K562 (cell line): Measurements from ENCODE around the gene PLXDC2. TPM values are rescaled to one million over a fixed set of nuclear protein-coding genes. Genes with fewer than 3 reads are reported as not detected.

ENCODE experiments used
- ATAC-seq: fragments of 200-7000 bp; cut with Tn5 transposase; 3 replicates; pipeline ENCODE4 v1.9.1; 2020; ENCODE audit warnings: moderate library complexity
- BruUV-seq: library from RNA; stranded (reverse); fragments of 400-500 nt; replicated peaks from 2 replicates; lab custom pipeline; 2021; lab: Mats Ljungman, UMichigan
- CTCF ChIA-PET: fragments of 300-600 bp; formaldehyde crosslinking; extraction: SDS; loops from one replicate; lab custom pipeline; 2021; ENCODE audit warnings: low intra/inter-chr PET ratio; lab: Yijun Ruan, JAX
- POLR2A ChIA-PET: fragments of 300-600, 350-650 bp; sonication (Branson Sonifier 250); formaldehyde crosslinking; extraction: SDS; loops from one replicate; lab custom pipeline; 2021; ENCODE audit warnings: antibody characterized with exemption, inconsistent platforms; lab: Yijun Ruan, JAX
- DNase-seq, 4 experiments: peaks; one replicate each; pipeline versions ENCODE4 v3.0.0 to v3.0.0-alpha.2; 2011 to 2018; ENCODE audit warnings: low spot score in 3 of 4, mixed read lengths in 3 of 4; ENCODE audit errors: extremely low read depth in 1 of 4
- FAIRE-seq: peaks from 2 replicates; lab custom pipeline; 2011; peaks lifted over from hg19 to GRCh38; lab: Jason Lieb, UNC
- H2AFZ ChIP-seq: 2 replicates; pipeline ENCODE4 v1.6.0; 2011; ENCODE audit warnings: low read depth, low read length, control low read depth, inconsistent platforms
- H3K27ac ChIP-seq: fragments of 200-600 bp; 3 replicates; pipeline ENCODE4 v1.8.0; 2011; ENCODE audit warnings: low read depth, mild to moderate bottlenecking, control low read depth, inconsistent platforms, low read length, moderate library complexity, mixed read lengths; ENCODE audit errors: extremely low read depth
- H3K27me3 ChIP-seq, 2 experiments: fragments of 300-600 bp in 1 of 2; 2 replicates in 1 of 2; 3 replicates in 1 of 2; pipeline versions ENCODE4 v1.6.0 to v1.8.0; 2011; ENCODE audit warnings: inconsistent platforms in 2 of 2, low read length in 2 of 2, mild to moderate bottlenecking in 1 of 2, mixed read lengths in 1 of 2, moderate library complexity in 1 of 2; ENCODE audit not compliant: control insufficient read depth in 2 of 2, insufficient read depth in 2 of 2
- H3K36me3 ChIP-seq: fragments of 300-600 bp; 3 replicates; pipeline ENCODE4 v1.8.0; 2011; ENCODE audit warnings: mild to moderate bottlenecking, low read length, inconsistent platforms; ENCODE audit not compliant: control insufficient read depth, insufficient read depth
- H3K4me1 ChIP-seq, 2 experiments: fragments of 200-600 bp in 1 of 2; replicated peaks in 1 of 2; 2 replicates in 1 of 2; 3 replicates in 1 of 2; pipeline versions ENCODE4 v1.5.1 to v1.8.0; 2011; ENCODE audit warnings: inconsistent platforms in 2 of 2, low read length in 2 of 2, mild to moderate bottlenecking in 1 of 2, mixed read lengths in 1 of 2, moderate library complexity in 1 of 2; ENCODE audit not compliant: control insufficient read depth in 2 of 2, insufficient read depth in 2 of 2
- H3K4me2 ChIP-seq: 2 replicates; pipeline ENCODE4 v1.6.1; 2011; ENCODE audit warnings: low read length, control low read depth, inconsistent platforms, mixed read lengths; ENCODE audit not compliant: insufficient read depth
- H3K4me3 ChIP-seq: fragments of 200-600 bp; sonication (generic), shearing (Covaris generic); 2 replicates; pipeline ENCODE4 v1.5.1; 2016; ENCODE audit warnings: control low read depth, inconsistent platforms
- H3K79me2 ChIP-seq: fragments of 200-600 bp; 3 replicates; pipeline ENCODE4 v1.8.0; 2011; ENCODE audit warnings: low read length, inconsistent platforms; ENCODE audit not compliant: control insufficient read depth, insufficient read depth
- H3K9ac ChIP-seq, 2 experiments: 2 replicates each; pipeline versions ENCODE4 v1.6.0 to v1.6.1; 2011; ENCODE audit warnings: low read depth in 2 of 2, low read length in 2 of 2, control low read depth in 1 of 2, inconsistent platforms in 1 of 2, mild to moderate bottlenecking in 1 of 2, mixed read lengths in 1 of 2; ENCODE audit not compliant: insufficient read depth in 1 of 2
- H3K9me1 ChIP-seq: one replicate; pipeline ENCODE4 v1.6.0; 2011; ENCODE audit warnings: inconsistent platforms, mild to moderate bottlenecking, low read length, moderate library complexity; ENCODE audit not compliant: control insufficient read depth, insufficient read depth
- H3K9me3 ChIP-seq: replicated peaks from 2 replicates; pipeline ENCODE4 v1.5.1; 2011; ENCODE audit warnings: low read depth, low read length, inconsistent platforms; ENCODE audit not compliant: control insufficient read depth, insufficient read depth
- H4K20me1 ChIP-seq: replicated peaks from 2 replicates; pipeline ENCODE4 v1.6.1; 2011; ENCODE audit warnings: low read length, inconsistent platforms, mixed read lengths; ENCODE audit not compliant: control insufficient read depth, insufficient read depth
- ATF7 ChIP-seq: fragments of 450-650 bp; IDR thresholded peaks from 2 replicates; pipeline ENCODE4 v1.7.1; 2014; ENCODE audit warnings: mild to moderate bottlenecking, moderate library complexity
- BRF1 ChIP-seq: IDR thresholded peaks from 3 replicates; pipeline ENCODE4 v1.6.1; 2011; ENCODE audit warnings: borderline replicate concordance, mild to moderate bottlenecking; ENCODE audit not compliant: insufficient read length; ENCODE audit errors: extremely low read depth
- CEBPB ChIP-seq: fragments of 450-650 bp; IDR thresholded peaks from 2 replicates; pipeline ENCODE4 v1.6.1; 2016; ENCODE audit warnings: missing genetic modification characterization, missing compliant biosample characterization
- CREBBP ChIP-seq: IDR thresholded peaks from one replicate; pipeline ENCODE4 v1.6.1; 2012; ENCODE audit warnings: low read depth, mild to moderate bottlenecking, control low read depth, inconsistent platforms, low read length
- ELF2 ChIP-seq: fragments of 250-450 bp; sonication (Bioruptor Pico); IDR thresholded peaks from 2 replicates; pipeline ENCODE4 v1.5.0; 2021; ENCODE audit warnings: mild to moderate bottlenecking
- HMG20B ChIP-seq: fragments of 250-450 bp; sonication (Bioruptor Pico); IDR thresholded peaks from 2 replicates; pipeline ENCODE4 v1.5.0; 2021; ENCODE audit warnings: mild to moderate bottlenecking
- IFI16 ChIP-seq: fragments of 250-450 bp; sonication (Bioruptor Pico); IDR thresholded peaks from 2 replicates; pipeline ENCODE4 v2.1.2; 2022; ENCODE audit warnings: mild to moderate bottlenecking, inconsistent platforms
- KAT2B ChIP-seq: IDR thresholded peaks from one replicate; pipeline ENCODE4 v1.6.1; 2012; ENCODE audit warnings: low read depth, mild to moderate bottlenecking, control low read depth, inconsistent platforms, low read length, moderate library complexity
- TFAM ChIP-seq: fragments of 250-450 bp; sonication (Bioruptor Pico); conservative IDR thresholded peaks from 2 replicates; pipeline ENCODE4 v1.5.0; 2021; ENCODE audit warnings: mild to moderate bottlenecking, moderate library complexity
- ZNF507 ChIP-seq: conservative IDR thresholded peaks from 2 replicates; pipeline ENCODE4 v1.6.1; 2017; ENCODE audit warnings: missing genetic modification characterization, missing compliant biosample characterization
- ZNF586 ChIP-seq: fragments of 450-650 bp; formaldehyde crosslinking; conservative IDR thresholded peaks from 2 replicates; pipeline ENCODE4 v1.4.0; 2020; ENCODE audit warnings: mild to moderate bottlenecking, moderate library complexity
- ZNF77 ChIP-seq: fragments of 250-450 bp; sonication (Bioruptor Pico); IDR thresholded peaks from 2 replicates; pipeline ENCODE4 v1.5.0; 2020
- WGBS: fragments of 100-300 bp; shearing (Covaris generic); methylation state at CpG from one replicate; pipeline ENCODE4 v1.1.6; 2016; ENCODE audit warnings: low coverage, mixed read lengths; ENCODE audit not compliant: insufficient coverage; ENCODE audit errors: missing lambda C conversion rate; 5-methylcytosine and 5-hydroxymethylcytosine counted together
- in situ Hi-C: fragments of 300-500 bp; cut with MboI; formaldehyde crosslinking; loops from 4 replicates; pipeline ENCODE4 v1.15.0; 2018; ENCODE audit warnings: inconsistent platforms, mixed read lengths
- intact Hi-C: fragments of 100-400 bp; cut with micrococcal nuclease; formaldehyde crosslinking; loops from 2 replicates; pipeline ENCODE4 v1.14.2; 2022
- polyA plus RNA-seq, 8 experiments: library from polyadenylated mRNA; depleted of rRNA in 4 of 8; stranded (reverse) in 5 of 8; unstranded in 3 of 8; fragments of >200 nt; fragmentation: Nextera tagmentation in 2 of 8; fragmentation: Illumina TruSeq in 1 of 8; extraction: Ambion mirVana in 2 of 8; extraction: Trizol in 1 of 8; gene quantifications; 2 replicates each; pipeline versions ENCODE4 v1.2.1 to v1.2.3, GENCODE V29; 2011 to 2014; ENCODE audit warnings: inconsistent platforms in 1 of 8, missing spikeins in 1 of 8
- total RNA-seq, 7 experiments: library from RNA; depleted of rRNA in 6 of 7; stranded (reverse); fragments of >200 nt in 6 of 7; fragmentation: Illumina TruSeq in 2 of 7; extraction: Trizol in 2 of 7; gene quantifications; 2 replicates each; pipeline versions ENCODE4 v1.2.1 to v1.2.3, GENCODE V29; 2011 to 2021; ENCODE audit warnings: low replicate concordance in 1 of 7

PLXDC2 gene
- total and polyA plus RNA-seq, 9 of the 15 experiments (the other 6 are each of a cell fraction or from before 2014, with no cell fraction given): 0.01 to 0.33 (median 0.10) TPM; not detected in 3

GRCh38 chr10:19789607-19790006 is 26.6 kb upstream of the PLXDC2 start:
- CTCF ChIA-PET: no interaction called here
- Histone ChIP-seq H3K79me2 (no peaks in the 10 kb centered on the region), H3K27me3 (no peaks in the 10 kb centered on the region), H3K4me1 (no peaks in the 10 kb centered on the region), H3K9me1 (no peaks in the 10 kb centered on the region), H3K9ac (no peak overlapping the region), H3K9me3 (no peaks in the 10 kb centered on the region), H2AFZ (no peak overlapping the region), H3K4me2 (no peak overlapping the region), H3K36me3 (no peaks in the 10 kb centered on the region), H4K20me1 (no peaks in the 10 kb centered on the region), H3K4me3 (no peak overlapping the region), H3K27ac (no peak overlapping the region)
- POLR2A ChIA-PET: no interaction called here
- FAIRE-seq (no peak), ATAC-seq (no peak), DNase-seq (no peak)
- TF ChIP-seq ATF7 (no peak), ZNF586 (CRISPR knock-in tag) (no peak)
- WGBS: 1% methylated on average over 5 of the region's 5 CpGs
- intact Hi-C loops (no loop called here), in situ Hi-C loops (no loop called here)
- no TSS peak for BruUV-seq

GRCh38 chr10:19791032-19791431 is 25.2 kb upstream of the PLXDC2 start:
- intact Hi-C loops: no loop called here
- no peak overlapping the region for H3K9ac ChIP-seq
- H3K27me3 ChIP-seq: no peaks in the 10 kb centered on the region
- TF ChIP-seq KAT2B (no peak), TFAM (CRISPR knock-in tag) (no peak), ELF2 (CRISPR knock-in tag) (no peak), ZNF77 (CRISPR knock-in tag) (no peak), ZNF507 (tag) (no peak), BRF1 (no peak), HMG20B (CRISPR knock-in tag) (no peak), IFI16 (CRISPR knock-in tag) (no peak), CEBPB (tag) (no peak), CREBBP (no peak)
- TF ChIP-seq, all 486 proteins: peak for 0
- H4K20me1 ChIP-seq: no peaks in the 10 kb centered on the region
- no peaks in the 10 kb centered on the region for H3K36me3 ChIP-seq
- ChIA-PET CTCF (no interaction called here), POLR2A (no interaction called here)
- in situ Hi-C loops: no loop called here
- H3K9me1 ChIP-seq: no peaks in the 10 kb centered on the region
- H3K4me2 ChIP-seq: no peak overlapping the region
- DNase-seq (no peak), FAIRE-seq (no peak), ATAC-seq (no peak)
- no TSS peak for BruUV-seq
- H3K9me3 ChIP-seq: no peaks in the 10 kb centered on the region
- no peak overlapping the region for H3K27ac ChIP-seq
- no peaks in the 10 kb centered on the region for H3K79me2 ChIP-seq
- WGBS: 0% methylated on average over 2 of the region's 2 CpGs
- H3K4me1 ChIP-seq: no peaks in the 10 kb centered on the region
- no peak overlapping the region for H3K4me3 ChIP-seq
- H2AFZ ChIP-seq: no peak overlapping the region
